ENCODE measurements around the gene CCNYL1. TPM values are rescaled to one million over a fixed set of nuclear protein-coding genes. Genes with fewer than 3 reads are reported as not detected.
A peak's percentile ranks its signal among the peaks of the same experiment; 100 is the strongest.

Gene CCNYL1
- total and polyA plus RNA-seq, 10 donors, result 4.7 to 22.8 (median 15.8) TPM

GRCh38 chr2:207768168-207768865, 56.9 kb downstream of the CCNYL1 start:
- DNase-seq, result peak; percentile 86
- no peak for TF ChIP-seq CTCF (IDR thresholded peaks at IDR 0.05 in 8 of 11, conservative IDR thresholded peaks at IDR 0.05 in 3 of 11)
- peak; percentile 12 to 65 (median 43) for TF ChIP-seq POLR2AphosphoS5 (IDR thresholded peaks at IDR 0.05)
- H3K27me3 ChIP-seq (replicated peaks in 1 of 7), result peaks cover 0 to 22% (median 0%) of the 10 kb centered on the region in 7 donors
- 3 to 7% (median 3%) methylated on average over 44 to 73 of the region's 73 CpGs for WGBS, 5 donors
- H3K4me1 ChIP-seq, result peaks cover 23 to 55% (median 49%) of the 10 kb centered on the region in 6 donors
- peaks cover 0 to 14% (median 0%) of the 10 kb centered on the region in 6 donors for H3K36me3 ChIP-seq
- H3K4me3 ChIP-seq, result peak overlapping the region; percentile 71 to 89 (median 86)
- intact Hi-C loops (cut with DNase I; ENCODE audit: low total_unique reads), result loop anchor here (5.0 kb wide), 1 partner anchor 209 kb away; no protein-coding TSS in a partner anchor
- H3K9me3 ChIP-seq, result no peaks in the 10 kb centered on the region
- peak overlapping the region in 7 of 8 donors; percentile 64 to 83 (median 78) for H3K27ac ChIP-seq

GRCh38 chr2:207768866-207769596, 57.6 kb downstream of the CCNYL1 start:
- peaks cover 23 to 55% (median 49%) of the 10 kb centered on the region in 6 donors for H3K4me1 ChIP-seq
- peak overlapping the region; percentile 71 to 89 (median 86) for H3K4me3 ChIP-seq
- H3K9me3 ChIP-seq, result no peaks in the 10 kb centered on the region
- intact Hi-C loops (cut with DNase I; ENCODE audit: low total_unique reads), result loop anchor here (5.0 kb wide), 1 partner anchor 208 kb away; no protein-coding TSS in a partner anchor
- peaks cover 0 to 11% (median 0%) of the 10 kb centered on the region in 6 donors for H3K36me3 ChIP-seq
- H3K27ac ChIP-seq, result peak overlapping the region; percentile 1 to 83 (median 77)
- H3K27me3 ChIP-seq (replicated peaks in 1 of 7), result peaks cover 0 to 22% (median 0%) of the 10 kb centered on the region in 7 donors
- WGBS, 5 donors, result 1 to 2% (median 1%) methylated on average over 20 to 52 of the region's 52 CpGs
- peak; percentile 91 for DNase-seq
- TF ChIP-seq POLR2A (IDR thresholded peaks at IDR 0.05) (no peak), CTCF (IDR thresholded peaks at IDR 0.05 in 8 of 11, conservative IDR thresholded peaks at IDR 0.05 in 3 of 11) (no peak), POLR2AphosphoS5 (IDR thresholded peaks at IDR 0.05) (no peak)

GRCh38 chr2:207770602-207771404, 59.4 kb downstream of the CCNYL1 start:
- Histone ChIP-seq H3K27me3 (replicated peaks in 1 of 7) (peaks cover 0 to 22% (median 0%) of the 10 kb centered on the region in 7 donors), H3K4me1 (peaks cover 23 to 52% (median 49%) of the 10 kb centered on the region in 6 donors), H3K9me3 (no peaks in the 10 kb centered on the region), H3K36me3 (peaks cover 0 to 11% (median 0%) of the 10 kb centered on the region in 6 donors), H3K27ac (peak overlapping the region in 7 of 8 donors; percentile 8 to 83 (median 78)), H3K4me3 (peak overlapping the region; percentile 71 to 89 (median 86))
- intact Hi-C loops (cut with DNase I; ENCODE audit: low total_unique reads), result no loop called here
- peak; percentile 83 for DNase-seq
- 9 to 18% (median 15%) methylated on average over 50 of the region's 50 CpGs for WGBS, 5 donors
- TF ChIP-seq POLR2AphosphoS5 (IDR thresholded peaks at IDR 0.05) (peak in 2 of 3 donors; percentile 46 to 74), POLR2A (IDR thresholded peaks at IDR 0.05) (no peak)

- intact Hi-C loops (cut with DNase I; ENCODE audit: low total_unique reads), result no loop called here
- 84 to 91% (median 87%) methylated on average over 14 of the region's 14 CpGs for WGBS, 5 donors
- Histone ChIP-seq H3K27ac (peak overlapping the region in 6 of 8 donors; percentile 8 to 83 (median 78)), H3K9me3 (no peaks in the 10 kb centered on the region), H3K27me3 (replicated peaks in 1 of 7) (peaks cover 0 to 22% (median 0%) of the 10 kb centered on the region in 7 donors), H3K4me3 (peak overlapping the region in 4 of 8 donors; percentile 71 to 89 (median 87)), H3K36me3 (peaks cover 0 to 11% (median 0%) of the 10 kb centered on the region in 6 donors), H3K4me1 (peaks cover 23 to 46% (median 45%) of the 10 kb centered on the region in 6 donors)
- no peak for TF ChIP-seq POLR2AphosphoS5 (IDR thresholded peaks at IDR 0.05)
- TF ChIP-seq CTCF (IDR thresholded peaks at IDR 0.05 in 8 of 11, conservative IDR thresholded peaks at IDR 0.05 in 3 of 11), result no peak
- TF ChIP-seq POLR2A (IDR thresholded peaks at IDR 0.05), result no peak
- DNase-seq, result no peak
These were observed 60.0 kb downstream of the CCNYL1 start for GRCh38 chr2:207771421-207771820.

Data from spleen (tissue), 11 donors.